GM13976 (cell line): Measurements from ENCODE around the gene GNA12.

Source experiments
- DNase-seq: peaks from one replicate; pipeline ENCODE4 v3.0.0; 2012; ENCODE audit warnings: low spot score
- in situ Hi-C: fragments of 300-500 bp; cut with MboI; formaldehyde crosslinking; loops from one replicate; pipeline ENCODE4 v1.12.0; 2022; ENCODE audit warnings: low sequenced_read_pairs, mixed read lengths, inconsistent platforms; ENCODE audit not compliant: unreplicated experiment
- TF ChIP-seq, protein P1 (sequence below): IDR thresholded peaks from 2 replicates; pipeline ENCODE4 v1.5.1; 2012; ENCODE audit warnings: borderline replicate concordance, mild to moderate bottlenecking; ENCODE audit not compliant: insufficient read depth; ENCODE audit errors: extremely low read depth, missing control alignments, control extremely low read depth

GNA12 gene

DNA sequence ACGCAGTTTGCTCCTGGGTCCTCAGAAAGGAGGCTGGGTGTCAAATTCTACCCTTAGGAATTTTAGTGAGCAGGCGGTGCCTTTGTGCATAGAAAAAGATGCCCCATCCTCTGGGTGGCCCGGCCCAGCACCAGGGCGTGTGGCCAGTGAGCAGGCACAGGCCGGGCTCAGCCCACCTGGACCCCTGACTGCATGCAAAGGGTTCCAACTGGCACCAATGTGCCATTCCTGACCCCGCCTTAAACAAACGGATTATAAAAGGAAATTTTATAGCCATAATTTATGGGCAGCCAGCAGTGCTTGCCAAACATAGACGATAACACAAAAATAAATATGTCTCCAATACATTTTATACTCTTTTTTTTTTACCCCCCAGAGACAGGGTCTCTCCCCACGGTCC is 40.1 kb upstream of the GNA12 start:
- in situ Hi-C loops = loop anchor here (10.0 to 25.0 kb wide), 2 partner anchors 271 to 1028 kb away; no protein-coding TSS in a partner anchor
- DNase-seq = no peak
- TF ChIP-seq, protein P1, sequence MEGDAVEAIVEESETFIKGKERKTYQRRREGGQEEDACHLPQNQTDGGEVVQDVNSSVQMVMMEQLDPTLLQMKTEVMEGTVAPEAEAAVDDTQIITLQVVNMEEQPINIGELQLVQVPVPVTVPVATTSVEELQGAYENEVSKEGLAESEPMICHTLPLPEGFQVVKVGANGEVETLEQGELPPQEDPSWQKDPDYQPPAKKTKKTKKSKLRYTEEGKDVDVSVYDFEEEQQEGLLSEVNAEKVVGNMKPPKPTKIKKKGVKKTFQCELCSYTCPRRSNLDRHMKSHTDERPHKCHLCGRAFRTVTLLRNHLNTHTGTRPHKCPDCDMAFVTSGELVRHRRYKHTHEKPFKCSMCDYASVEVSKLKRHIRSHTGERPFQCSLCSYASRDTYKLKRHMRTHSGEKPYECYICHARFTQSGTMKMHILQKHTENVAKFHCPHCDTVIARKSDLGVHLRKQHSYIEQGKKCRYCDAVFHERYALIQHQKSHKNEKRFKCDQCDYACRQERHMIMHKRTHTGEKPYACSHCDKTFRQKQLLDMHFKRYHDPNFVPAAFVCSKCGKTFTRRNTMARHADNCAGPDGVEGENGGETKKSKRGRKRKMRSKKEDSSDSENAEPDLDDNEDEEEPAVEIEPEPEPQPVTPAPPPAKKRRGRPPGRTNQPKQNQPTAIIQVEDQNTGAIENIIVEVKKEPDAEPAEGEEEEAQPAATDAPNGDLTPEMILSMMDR = no peak

DNA sequence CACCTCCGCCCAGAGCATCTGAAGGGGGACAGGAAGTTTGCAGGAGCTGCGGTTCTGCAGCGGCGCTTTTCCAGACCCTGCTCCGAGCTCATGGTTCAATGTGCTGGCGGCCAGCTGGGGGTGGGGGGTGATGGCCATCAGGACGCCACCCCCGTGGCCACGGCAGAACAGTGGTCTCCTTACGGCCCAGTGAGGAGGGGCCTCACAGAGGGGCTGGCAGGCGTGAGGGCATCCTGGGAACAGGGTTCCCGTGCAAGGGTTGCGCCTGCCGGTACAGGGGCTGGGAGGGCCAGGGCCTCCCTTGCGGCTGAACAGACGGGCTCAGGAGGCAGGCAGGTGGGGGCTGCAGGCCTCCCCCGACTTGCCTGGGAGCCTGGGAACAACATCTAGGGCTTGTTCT is 39.0 kb upstream of the GNA12 start:
- TF ChIP-seq, protein P1 = no peak
- in situ Hi-C loops = loop anchor here (10.0 to 25.0 kb wide), 2 partner anchors 272 to 1029 kb away; no protein-coding TSS in a partner anchor
- no peak for DNase-seq

GRCh38 chr7:2882111-2882510 is 38.0 kb upstream of the GNA12 start:
- TF ChIP-seq, protein P1 = no peak
- in situ Hi-C loops = loop anchor here (10.0 to 25.0 kb wide), 2 partner anchors 273 to 1030 kb away; no protein-coding TSS in a partner anchor
- no peak for DNase-seq

- in situ Hi-C loops = loop anchor here (10.0 to 25.0 kb wide), 2 partner anchors 274 to 1031 kb away; no protein-coding TSS in a partner anchor
- TF ChIP-seq, protein P1 = no peak
- no peak for DNase-seq
Observed at GRCh38 chr7:2880874-2881533, 36.9 kb upstream of the GNA12 start.

DNA sequence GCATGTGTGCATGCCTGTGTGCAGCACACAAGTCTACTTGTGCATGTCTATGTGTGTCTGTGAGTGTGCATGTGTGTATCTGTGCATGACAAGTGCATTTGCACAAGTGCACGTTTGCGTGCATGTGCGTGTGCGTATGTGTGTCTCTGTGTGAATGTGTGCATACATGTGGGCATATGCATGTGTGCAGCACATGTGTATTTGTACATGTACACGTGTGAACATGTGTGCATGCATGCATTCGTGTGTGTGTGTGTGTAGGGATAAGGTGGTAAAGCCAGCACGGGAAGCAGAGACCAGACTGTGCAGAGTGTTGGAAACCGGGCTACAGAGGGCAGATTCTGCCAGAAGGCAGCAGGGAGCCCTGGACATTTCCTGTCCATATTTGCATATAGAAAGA is 35.9 kb upstream of the GNA12 start:
- in situ Hi-C loops = loop anchor here (10.0 to 25.0 kb wide), 2 partner anchors 275 to 1032 kb away; no protein-coding TSS in a partner anchor
- DNase-seq = no peak
- TF ChIP-seq, protein P1 = no peak

- in situ Hi-C loops = loop anchor here (25.0 kb wide), 1 partner anchor 1033 kb away; no protein-coding TSS in a partner anchor
- TF ChIP-seq, protein P1 = no peak
- no peak for DNase-seq
Observed at GRCh38 chr7:2879354-2879753, 35.2 kb upstream of the GNA12 start.
